GM18873 (cell line): ENCODE results near the gene PLEKHJ1.
"Not testable (repeated sequence)": the region's sequence is repeated elsewhere in the genome, so short reads cannot be mapped to it uniquely, and the experiment has no call there.

Experiments
- ATAC-seq: cut with Tn5 transposase; IDR thresholded peaks from one replicate; pipeline ENCODE4 v1.9.1; 2021; ENCODE audit warnings: mild to moderate bottlenecking, moderate library complexity, moderate number of reproducible peaks; ENCODE audit not compliant: unreplicated experiment, low FRiP score

Gene PLEKHJ1

GRCh38 chr19:2207991-2208860, 27.9 kb downstream of the PLEKHJ1 start:
- no peak for ATAC-seq

GRCh38 chr19:2207008-2207407, 29.1 kb downstream of the PLEKHJ1 start:
- ATAC-seq: no peak

DNA sequence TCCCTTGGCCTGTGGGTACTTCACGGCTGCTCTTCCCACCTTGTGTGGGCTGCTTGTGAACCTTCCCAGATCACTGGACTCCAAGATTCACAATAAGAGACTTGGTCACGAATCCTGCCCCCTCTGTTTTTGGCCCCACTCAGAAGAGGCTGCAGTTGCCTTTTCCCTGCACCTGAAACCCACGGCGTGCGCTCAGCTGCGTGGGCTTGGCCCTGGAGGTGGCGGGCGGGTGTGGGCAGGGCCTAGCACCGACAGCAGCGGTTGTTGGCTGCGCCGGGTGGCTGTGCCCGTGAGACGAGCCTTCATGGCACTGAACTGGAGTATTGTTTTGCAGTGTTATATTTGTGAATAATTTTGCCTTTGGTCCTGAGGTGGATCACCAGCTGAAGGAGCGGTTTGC, 33.8 kb downstream of the PLEKHJ1 start:
- ATAC-seq: no peak

- no peak for ATAC-seq
These were observed 34.5 kb downstream of the PLEKHJ1 start for GRCh38 chr19:2201473-2202148.

- not testable (repeated sequence) for ATAC-seq
These were observed 35.4 kb downstream of the PLEKHJ1 start for GRCh38 chr19:2200624-2201294.

GRCh38 chr19:2199861-2200623, 36.1 kb downstream of the PLEKHJ1 start:
- no peak for ATAC-seq

DNA sequence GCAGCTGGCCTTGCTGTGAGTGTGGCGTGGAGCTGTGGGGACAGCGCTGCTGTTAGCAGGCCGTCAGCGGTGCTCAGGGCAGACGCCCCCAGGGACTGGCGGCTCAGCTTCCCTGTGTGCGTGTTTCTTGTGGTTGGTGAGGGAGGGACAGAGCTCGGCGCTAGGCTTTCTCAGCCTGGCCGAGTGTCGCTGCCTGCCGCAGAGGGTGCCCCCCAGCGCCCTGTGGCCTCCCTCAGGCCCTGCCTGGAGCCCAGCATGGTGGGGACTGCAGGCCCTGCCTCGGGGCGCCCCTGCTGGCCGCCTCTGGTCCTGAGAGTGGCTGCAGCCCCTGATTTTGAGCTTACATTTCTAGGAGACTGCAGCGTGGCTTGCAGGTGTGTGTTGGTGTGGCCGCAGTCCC, 36.9 kb downstream of the PLEKHJ1 start:
- ATAC-seq: no peak

- no peak for ATAC-seq
These were observed 37.8 kb downstream of the PLEKHJ1 start for GRCh38 chr19:2198317-2198716.

- no peak for ATAC-seq
These were observed 38.9 kb downstream of the PLEKHJ1 start for GRCh38 chr19:2197270-2197669.

DNA sequence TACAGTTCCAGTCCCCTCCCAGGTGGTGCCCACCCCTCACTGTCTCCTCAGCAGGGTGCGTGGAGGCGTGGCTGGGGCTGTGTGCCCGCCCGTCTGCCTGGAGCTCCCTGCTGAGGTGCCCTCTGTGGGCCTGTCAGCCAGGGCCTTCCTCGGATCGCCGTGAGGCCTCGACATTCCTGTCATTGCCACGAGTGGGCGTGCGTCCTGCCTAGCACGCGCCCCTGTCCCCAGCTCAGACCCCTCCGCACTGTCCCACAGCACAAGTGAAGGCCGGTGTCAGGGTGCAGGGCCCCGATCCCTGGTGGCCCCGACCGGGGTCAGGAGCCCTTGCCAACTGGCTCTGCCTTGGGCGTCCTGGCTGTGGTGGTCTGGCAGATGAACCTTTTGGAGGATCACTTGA, 40.2 kb downstream of the PLEKHJ1 start:
- no peak for ATAC-seq

- no peak for ATAC-seq
These were observed 40.8 kb downstream of the PLEKHJ1 start for GRCh38 chr19:2195361-2195760.

DNA sequence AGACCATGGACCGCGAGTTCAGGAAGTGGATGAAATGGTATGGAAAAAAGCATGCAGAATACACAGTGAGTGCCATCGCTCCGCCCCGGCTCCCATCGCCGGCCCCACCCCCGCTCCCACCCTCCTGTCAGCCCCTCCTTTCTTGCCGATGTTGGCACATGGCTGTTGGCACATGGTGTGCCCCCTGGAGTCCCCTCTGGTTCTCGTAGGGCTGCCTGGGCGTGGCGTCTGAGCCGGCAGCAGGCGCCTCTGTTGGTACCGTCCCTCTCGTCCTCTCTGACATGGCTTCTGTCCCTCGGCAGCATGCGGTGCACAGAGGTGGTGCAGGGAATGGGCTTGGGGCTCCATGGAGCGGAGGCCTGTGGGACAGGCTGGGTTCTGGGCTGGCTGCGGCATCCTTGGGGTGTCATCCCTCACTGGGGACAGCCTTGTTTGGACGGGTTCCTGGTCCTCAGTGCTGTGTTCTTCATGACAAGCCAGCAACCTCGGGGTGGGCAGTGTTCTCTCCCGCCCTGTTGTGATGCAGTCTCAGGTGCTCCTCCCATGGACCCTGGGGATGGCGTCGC, 41.5 kb downstream of the PLEKHJ1 start:
- ATAC-seq: no peak

- no peak for ATAC-seq
These were observed 42.3 kb downstream of the PLEKHJ1 start for GRCh38 chr19:2193807-2194206.

DNA sequence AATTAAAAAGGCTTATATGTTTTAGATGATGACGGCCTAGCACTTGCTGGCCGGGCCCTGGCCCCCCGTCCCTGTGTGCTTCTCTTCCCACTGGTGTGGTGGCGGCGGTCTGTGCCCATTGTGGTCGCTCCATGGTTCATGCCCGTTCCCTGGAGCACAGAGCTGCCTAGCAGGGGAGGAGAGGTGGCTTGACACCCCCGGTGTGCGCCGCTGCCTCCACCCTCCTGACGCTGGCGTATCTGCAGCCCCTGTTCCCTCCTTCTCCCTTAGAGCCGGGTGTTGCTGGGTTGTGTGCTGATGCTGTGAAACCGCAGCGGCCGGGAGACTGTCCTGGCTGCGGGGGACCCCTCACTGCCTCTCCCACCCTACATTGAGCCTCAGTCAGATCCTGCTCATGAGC, 43.3 kb downstream of the PLEKHJ1 start:
- ATAC-seq: no peak

DNA sequence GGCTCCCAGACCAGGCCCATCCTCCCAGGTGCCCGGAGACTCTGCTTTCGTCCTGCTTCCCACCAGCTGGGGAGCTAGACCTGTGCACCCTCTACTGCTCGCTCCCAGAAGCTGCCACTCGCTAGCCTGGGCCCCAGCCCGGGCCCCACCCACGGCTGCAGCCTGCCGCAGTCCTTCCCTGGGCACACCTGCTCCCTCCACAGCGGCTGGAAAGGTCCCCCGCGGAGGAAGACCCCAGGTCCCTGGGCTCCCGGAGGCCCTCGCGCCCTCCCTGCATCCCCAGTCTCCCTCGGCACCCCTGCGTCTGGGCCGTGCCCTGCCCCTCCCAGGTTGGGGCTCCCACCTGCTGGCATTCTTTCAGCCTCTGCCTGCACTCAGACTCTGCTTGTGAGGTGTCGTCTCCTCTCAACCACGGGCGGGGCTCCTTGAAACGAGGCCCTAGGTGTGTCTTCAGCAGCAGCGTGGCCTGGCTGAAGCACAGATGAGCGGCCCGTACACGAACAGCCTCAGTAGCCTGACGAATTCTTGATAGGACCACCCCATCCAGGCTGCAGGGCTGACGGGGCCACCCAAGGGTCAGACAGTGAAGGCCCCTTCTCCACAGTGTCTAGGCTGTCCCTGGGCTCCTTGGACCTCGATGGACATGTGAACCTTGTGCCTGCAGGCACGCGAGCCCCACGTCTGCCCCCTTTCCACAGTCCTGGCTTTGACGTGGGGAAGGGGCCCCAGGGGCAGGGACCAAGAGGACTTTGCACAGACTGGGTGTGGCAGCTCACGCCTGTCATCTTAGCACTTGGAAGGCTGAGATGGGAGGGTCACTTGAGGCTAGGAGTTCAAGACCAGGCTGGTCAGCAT, 44.4 kb downstream of the PLEKHJ1 start:
- no peak for ATAC-seq

GRCh38 chr19:2190848-2191455, 45.2 kb downstream of the PLEKHJ1 start:
- no peak for ATAC-seq

DNA sequence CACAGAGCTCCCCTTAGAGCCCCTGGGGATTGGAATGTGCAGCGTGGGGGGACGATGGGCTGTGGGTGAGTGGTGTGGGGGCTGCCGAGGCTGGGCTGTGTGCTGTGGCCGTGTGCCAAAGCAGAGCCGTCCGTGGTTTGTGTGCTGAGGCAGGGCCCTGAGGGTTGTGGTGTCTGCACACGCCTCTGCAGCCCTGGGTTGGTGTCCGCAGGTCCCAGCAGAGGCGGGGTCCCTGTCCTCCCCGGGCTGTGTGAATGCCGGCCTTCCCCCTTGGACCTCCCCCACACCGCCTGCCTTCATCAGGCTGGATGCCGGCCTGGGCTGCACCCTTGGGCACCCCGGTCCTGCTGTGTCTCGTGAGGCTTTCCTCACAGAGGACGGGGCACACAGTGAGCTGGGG, 46.2 kb downstream of the PLEKHJ1 start:
- no peak for ATAC-seq

DNA sequence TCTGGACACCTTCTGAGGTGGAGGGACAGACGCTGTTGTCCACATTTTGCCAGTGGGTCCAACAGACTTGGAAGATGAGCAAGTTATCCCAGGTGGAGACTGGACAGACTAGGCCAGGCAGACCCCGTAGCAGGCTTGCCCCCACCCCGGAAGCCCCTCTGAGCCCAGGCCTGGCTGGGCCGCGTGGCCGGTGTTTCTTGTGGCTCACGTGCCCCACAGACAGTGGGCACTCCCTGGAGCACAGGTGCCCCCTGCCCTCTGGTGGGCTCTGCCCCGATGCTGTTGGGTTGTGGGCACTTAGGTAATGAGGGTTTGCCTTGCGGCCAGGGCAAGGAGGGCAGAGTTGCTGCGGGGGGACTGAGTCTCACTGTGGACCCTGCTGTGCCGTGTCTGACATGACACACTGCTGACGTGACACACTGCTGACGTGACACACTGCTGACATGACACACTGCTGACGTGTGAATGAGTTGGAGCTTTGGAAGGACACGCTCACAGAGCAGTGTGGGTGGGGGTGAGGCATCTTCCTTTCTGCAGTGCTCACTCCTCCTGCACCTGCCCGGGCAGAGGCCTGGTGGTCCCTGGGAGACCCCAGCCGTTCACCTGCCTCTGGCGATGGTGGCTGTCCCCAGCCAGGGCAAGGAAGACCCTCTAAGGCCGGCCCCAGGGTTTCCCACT, 47.3 kb downstream of the PLEKHJ1 start:
- ATAC-seq: no peak
